Endodermal cell (in vitro differentiated cells): Measurements from ENCODE around the gene WDR54. TPM values are rescaled to one million over a fixed set of nuclear protein-coding genes. Genes with fewer than 3 reads are reported as not detected.

Experiments used
- DNase-seq: peaks from one replicate; pipeline ENCODE4 v3.0.0-alpha.2; 2017
- H3K27ac ChIP-seq: 2 replicates; pipeline ENCODE4 v1.5.1; 2013; ENCODE audit warnings: mild to moderate bottlenecking, low read depth, low read length, moderate library complexity
- H3K27me3 ChIP-seq: 2 replicates; pipeline ENCODE4 v1.6.1; 2013; ENCODE audit warnings: mild to moderate bottlenecking, low read length, moderate library complexity; ENCODE audit not compliant: insufficient read depth, control insufficient read depth, poor library complexity, severe bottlenecking
- H3K36me3 ChIP-seq: 2 replicates; pipeline ENCODE4 v1.7.0; 2013; ENCODE audit warnings: mild to moderate bottlenecking, low read length, moderate library complexity; ENCODE audit not compliant: control insufficient read depth, insufficient read depth
- H3K4me1 ChIP-seq: one replicate; pipeline ENCODE4 v1.7.0; 2013; ENCODE audit warnings: low read length; ENCODE audit not compliant: control insufficient read depth, insufficient read depth
- H3K4me3 ChIP-seq: 2 replicates; pipeline ENCODE4 v1.5.1; 2013; ENCODE audit warnings: mild to moderate bottlenecking, low read length, moderate library complexity
- H3K9ac ChIP-seq: 2 replicates; pipeline ENCODE4 v1.6.1; 2013; ENCODE audit warnings: mild to moderate bottlenecking, low read length, moderate library complexity; ENCODE audit not compliant: poor library complexity, severe bottlenecking; ENCODE audit errors: extremely low read depth
- H3K9me3 ChIP-seq: 2 replicates; pipeline ENCODE4 v1.6.1; 2013; ENCODE audit warnings: mild to moderate bottlenecking, low read length, moderate library complexity; ENCODE audit not compliant: control insufficient read depth
- H3K27ac Mint-ChIP-seq: 2 replicates; pipeline ENCODE4 v1.8.0; 2020; ENCODE audit warnings: mixed read lengths
- H3K27me3 Mint-ChIP-seq: 2 replicates; pipeline ENCODE4 v1.8.0; 2021; ENCODE audit warnings: mild to moderate bottlenecking, mixed read lengths; ENCODE audit not compliant: insufficient read depth
- H3K36me3 Mint-ChIP-seq: 2 replicates; pipeline ENCODE4 v1.8.0; 2020; ENCODE audit warnings: low read depth, mixed read lengths
- H3K4me1 Mint-ChIP-seq: 2 replicates; pipeline ENCODE4 v1.8.0; 2020; ENCODE audit warnings: mixed read lengths
- H3K4me3 Mint-ChIP-seq: 2 replicates; pipeline ENCODE4 v1.8.0; 2020; ENCODE audit warnings: mild to moderate bottlenecking, moderate library complexity, mixed read lengths
- H3K9me3 Mint-ChIP-seq: 2 replicates; pipeline ENCODE4 v1.8.0; 2020; ENCODE audit warnings: mild to moderate bottlenecking, mixed read lengths
- CTCF ChIP-seq: fragments of 200-600 bp; sonication (generic); conservative IDR thresholded peaks from 2 replicates; pipeline ENCODE4 v1.5.0; 2021; ENCODE audit warnings: antibody characterized with exemption, mild to moderate bottlenecking
- WGBS, 2 experiments: methylation state at CpG; one replicate each; pipeline versions ENCODE4 v1.1.5 to v1.1.7; 2013; ENCODE audit warnings: missing lambda C conversion rate in 2 of 2, mixed read lengths in 1 of 2; ENCODE audit not compliant: insufficient coverage in 1 of 2, insufficient read length in 1 of 2; 5-methylcytosine and 5-hydroxymethylcytosine counted together
- total RNA-seq, 2 donors: library from RNA; stranded (reverse); fragmentation: NEBNext Ultra II Directional in 1 of 2; extraction: Animal tissue kit (Norgen Biotek cat#: 25700) in 1 of 2; gene quantifications; 2 replicates in 1 of 2; 3 replicates in 1 of 2; pipeline ENCODE4 v1.2.1, GENCODE V29; 2021

The WDR54 gene
- total RNA-seq, 2 donors from 2014 or later: 43.1 to 69.4 TPM

GRCh38 chr2:74454654-74455511, 33.4 kb downstream of the WDR54 start, which contains the start of gene INO80B:
TSS of gene INO80B (plus strand) at chr2:74455087. CDS start at chr2:74455117, 30 bp downstream.
- H3K9me3 Mint-ChIP-seq: no peaks in the 10 kb centered on the region
- Histone ChIP-seq H3K9me3 (no peaks in the 10 kb centered on the region), H3K27ac (no peak within 1 kb of the TSS), H3K27me3 (no peaks in the 10 kb centered on the region), H3K9ac (peak within 1 kb of the TSS; percentile 15), H3K4me3 (peak within 1 kb of the TSS; percentile 92), H3K36me3 (no peaks in the 10 kb centered on the region), H3K4me1 (peaks cover 7% of the 10 kb centered on the region)
- TF ChIP-seq CTCF: peak; percentile 30
- H3K27ac Mint-ChIP-seq: peak within 1 kb of the TSS; percentile 90
- peak within 1 kb of the TSS; percentile 83 for H3K4me3 Mint-ChIP-seq
- H3K4me1 Mint-ChIP-seq: peaks cover 40% of the 10 kb centered on the region
- H3K27me3 Mint-ChIP-seq: no peaks in the 10 kb centered on the region
- peak; percentile 98 for DNase-seq
- H3K36me3 Mint-ChIP-seq: peaks cover 3% of the 10 kb centered on the region
- WGBS, 2 experiments: 4 to 8% methylated on average over 30 to 40 of the region's 40 CpGs

- no peak overlapping the region for H3K9ac ChIP-seq
- peaks cover 17% of the 10 kb centered on the region for H3K36me3 Mint-ChIP-seq
- no peak for DNase-seq
- whole genome bisulfite sequencing, 2 experiments: 0 to 1% methylated on average over 15 to 27 of the region's 27 CpGs
- H3K36me3 ChIP-seq: peaks cover 15% of the 10 kb centered on the region
- H3K27ac Mint-ChIP-seq: peak overlapping the region; percentile 99
- H3K27ac ChIP-seq: peak overlapping the region; percentile 21
- H3K4me3 Mint-ChIP-seq: peak overlapping the region; percentile 83
- no peak for TF ChIP-seq CTCF
- peak overlapping the region; percentile 89 for H3K4me3 ChIP-seq
- H3K27me3 Mint-ChIP-seq: no peaks in the 10 kb centered on the region
- peaks cover 3% of the 10 kb centered on the region for H3K4me1 ChIP-seq
- no peaks in the 10 kb centered on the region for H3K9me3 ChIP-seq
- H3K9me3 Mint-ChIP-seq: no peaks in the 10 kb centered on the region
- peaks cover 37% of the 10 kb centered on the region for H3K4me1 Mint-ChIP-seq
- no peaks in the 10 kb centered on the region for H3K27me3 ChIP-seq
These were observed 35.6 kb downstream of the WDR54 start for GRCh38 chr2:74457129-74457548.

GRCh38 chr2:74457549-74458131, 36.1 kb downstream of the WDR54 start:
- Mint-ChIP-seq H3K27ac (peak overlapping the region; percentile 99), H3K9me3 (no peaks in the 10 kb centered on the region), H3K4me1 (peaks cover 33% of the 10 kb centered on the region), H3K27me3 (no peaks in the 10 kb centered on the region), H3K4me3 (peak overlapping the region; percentile 83), H3K36me3 (peaks cover 19% of the 10 kb centered on the region)
- Histone ChIP-seq H3K9ac (peak overlapping the region; percentile 84), H3K27ac (peak overlapping the region; percentile 88), H3K4me3 (peak overlapping the region; percentile 89), H3K9me3 (no peaks in the 10 kb centered on the region), H3K36me3 (peaks cover 20% of the 10 kb centered on the region), H3K27me3 (no peaks in the 10 kb centered on the region), H3K4me1 (peaks cover under 1% of the 10 kb centered on the region)
- 0 to 2% methylated on average over 9 to 46 of the region's 46 CpGs for WGBS, 2 experiments
- DNase-seq: peak; percentile 92
- no peak for TF ChIP-seq CTCF
